GM18907 (cell line): ENCODE data around the gene TMEM273.

Experiments
- ATAC-seq: cut with Tn5 transposase; IDR thresholded peaks from one replicate; pipeline ENCODE4 v1.9.1; 2021; ENCODE audit warnings: mild to moderate bottlenecking, moderate library complexity; ENCODE audit not compliant: unreplicated experiment

TMEM273 gene

DNA sequence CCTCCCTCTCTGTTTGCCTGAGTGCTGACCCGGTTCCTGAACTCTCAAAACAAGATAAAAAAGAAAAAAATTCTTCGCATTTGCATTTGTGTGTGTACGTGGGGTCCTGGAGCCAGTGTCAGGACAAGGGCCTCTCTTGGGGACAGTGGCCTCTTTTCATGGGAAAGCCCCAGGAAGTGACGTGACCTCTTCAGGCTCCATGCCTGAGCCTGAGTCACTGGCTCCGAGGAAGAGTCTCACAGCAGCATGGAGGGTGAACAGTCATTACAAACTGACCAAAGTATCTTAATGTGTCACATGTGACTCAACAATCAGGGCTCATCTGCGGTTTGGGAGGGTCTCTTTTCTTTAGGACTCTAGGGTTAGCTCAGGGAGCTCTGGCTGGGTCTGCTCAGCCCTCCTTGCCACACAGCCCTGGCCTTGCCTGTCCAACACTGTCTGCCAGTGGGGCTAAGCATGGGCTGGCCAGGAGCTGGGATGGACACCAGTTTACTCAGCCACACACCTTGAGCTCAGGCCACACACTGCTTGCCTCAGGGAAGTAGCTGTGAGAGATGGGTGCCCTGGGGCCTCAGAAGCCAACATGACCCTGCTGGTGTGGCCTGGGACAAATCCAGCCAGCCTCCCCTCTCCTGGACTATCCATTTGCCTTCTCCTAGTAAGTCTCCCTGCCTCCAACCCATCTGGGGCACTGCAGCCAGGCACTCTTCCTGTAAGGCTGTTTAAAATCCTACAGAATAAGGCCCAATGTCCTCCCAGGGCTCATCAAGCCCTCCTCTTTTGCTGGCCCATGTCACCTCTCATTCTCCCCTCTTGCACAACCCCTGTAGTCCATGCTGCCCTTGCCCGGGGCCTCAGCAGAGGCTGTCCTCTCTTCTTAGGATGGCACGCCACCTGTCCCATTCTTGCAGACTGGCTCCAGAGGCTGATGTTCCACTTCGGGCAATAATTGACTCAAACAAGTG, 10.5 kb downstream of the TMEM273 start:
- ATAC-seq: peak; percentile 84

DNA sequence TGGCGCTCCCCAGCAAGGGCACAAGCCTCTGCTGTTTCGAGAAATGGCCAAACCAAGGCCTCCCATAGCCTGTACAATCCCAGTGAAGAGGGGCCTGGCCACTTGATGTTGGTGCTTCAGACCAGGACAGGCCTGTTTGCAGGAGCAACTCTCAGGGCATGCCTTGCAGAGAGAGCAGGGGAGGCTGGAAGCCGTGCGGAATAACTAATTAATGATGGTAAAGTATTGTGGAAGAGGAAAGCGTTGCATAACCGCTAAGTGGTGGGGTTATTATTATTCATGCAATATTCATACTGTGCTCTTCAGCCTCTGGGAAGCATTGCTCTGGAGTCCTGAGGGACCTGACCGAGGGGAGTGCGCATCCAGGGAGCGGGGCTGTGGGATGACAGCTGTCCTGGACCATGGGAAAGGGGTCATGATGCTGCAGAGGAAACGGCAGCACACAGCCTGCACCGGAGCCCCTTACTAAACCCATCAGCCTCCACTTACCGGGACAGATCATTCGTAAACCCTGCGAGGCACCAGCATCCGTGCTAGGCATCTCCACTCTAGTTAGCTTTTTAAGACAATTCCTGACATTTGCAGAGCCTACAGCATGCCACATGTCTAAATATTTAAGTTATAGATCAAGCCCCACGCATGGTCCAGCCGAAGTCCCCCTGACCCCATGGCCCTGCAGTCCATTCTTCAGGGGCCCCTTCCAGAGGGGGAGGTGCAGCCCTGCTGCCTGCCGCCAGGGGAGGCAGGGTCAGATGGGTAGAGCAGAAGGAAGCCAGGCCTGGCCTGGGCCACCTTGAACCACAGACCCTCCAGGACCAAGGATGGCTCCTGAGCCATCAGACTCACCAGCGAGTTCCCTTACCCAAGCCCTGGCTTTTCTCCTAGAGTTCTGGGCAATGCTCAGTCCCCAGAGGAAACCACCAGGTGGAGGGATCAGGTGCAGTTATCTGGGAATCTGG, 11.6 kb downstream of the TMEM273 start:
- ATAC-seq: peak; percentile 1

DNA sequence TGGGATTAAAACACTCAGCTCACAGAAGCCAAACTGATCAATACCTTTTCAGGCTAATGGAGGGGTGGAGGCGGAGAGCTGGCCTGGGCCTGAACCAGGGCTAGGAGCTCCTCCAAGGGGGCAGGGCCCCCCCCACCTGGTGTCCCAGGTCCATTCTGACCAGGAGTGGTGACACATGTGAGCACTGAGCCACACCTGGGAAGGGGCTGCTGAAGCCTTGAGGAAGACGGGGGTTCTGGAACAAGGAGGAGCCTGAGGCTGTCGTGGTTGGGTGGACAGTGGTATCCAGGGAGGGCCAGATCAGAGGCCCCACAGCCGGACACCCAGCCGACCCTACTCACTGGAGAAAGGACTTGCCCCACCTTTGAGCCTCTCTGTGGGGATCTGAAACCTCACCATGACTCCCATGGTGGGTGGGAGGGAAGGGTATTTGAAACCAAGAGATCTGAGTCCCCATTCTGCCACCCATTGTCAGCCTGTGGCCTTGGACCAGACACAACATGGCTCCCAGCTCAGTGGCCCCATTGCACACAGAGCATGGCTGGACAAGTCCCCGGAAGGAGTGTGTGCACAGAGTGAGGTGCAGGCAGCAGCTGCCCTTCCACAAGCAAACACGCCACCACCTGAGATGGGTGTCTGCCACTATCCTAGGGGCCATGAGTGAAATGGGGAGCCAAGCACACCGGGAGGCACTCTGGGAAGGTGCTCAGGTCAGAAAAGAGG, 12.4 kb downstream of the TMEM273 start:
- ATAC-seq: no peak

- ATAC-seq: no peak
These were observed 13.2 kb downstream of the TMEM273 start for GRCh38 chr10:49174926-49175500.

DNA sequence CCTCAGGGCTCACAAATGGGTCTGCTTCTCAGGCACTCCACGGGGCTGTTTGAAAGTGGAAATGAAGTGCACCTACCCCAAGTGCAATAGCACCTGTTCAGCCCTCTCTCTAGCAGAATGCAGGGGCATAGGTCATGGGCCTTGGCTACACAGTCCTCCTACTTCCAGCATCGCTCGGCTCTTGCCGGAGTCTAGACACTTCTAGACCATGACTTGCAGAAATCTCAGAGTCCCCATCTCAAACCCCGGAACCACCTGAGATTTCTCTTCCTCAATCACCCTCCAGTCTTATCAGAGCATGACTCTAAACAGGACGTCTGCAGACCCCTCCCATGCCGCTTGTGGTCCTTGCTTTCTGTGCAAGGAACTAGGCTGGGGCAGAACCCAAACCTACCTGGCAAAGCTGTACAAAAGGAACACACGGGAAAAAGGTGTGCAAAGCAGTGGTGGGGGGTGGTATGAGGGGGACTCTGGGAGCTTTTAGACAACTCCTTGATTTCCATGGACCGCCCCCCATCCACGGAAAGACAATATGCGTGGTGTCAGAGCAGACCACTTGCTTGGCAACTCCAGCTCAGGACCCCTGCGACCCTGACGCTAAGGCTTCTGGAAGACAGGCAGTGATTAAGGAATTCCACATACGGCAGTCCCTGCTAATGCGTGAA, 13.8 kb downstream of the TMEM273 start:
- no peak for ATAC-seq

- no peak for ATAC-seq
These were observed 14.3 kb downstream of the TMEM273 start for GRCh38 chr10:49173853-49174252.

- ATAC-seq: no peak
These were observed 14.9 kb downstream of the TMEM273 start for GRCh38 chr10:49173201-49173772.

- no peak for ATAC-seq
These were observed 15.4 kb downstream of the TMEM273 start for GRCh38 chr10:49172777-49173132.

GRCh38 chr10:49172061-49172776, 16.0 kb downstream of the TMEM273 start:
- peak; percentile 36 for ATAC-seq

DNA sequence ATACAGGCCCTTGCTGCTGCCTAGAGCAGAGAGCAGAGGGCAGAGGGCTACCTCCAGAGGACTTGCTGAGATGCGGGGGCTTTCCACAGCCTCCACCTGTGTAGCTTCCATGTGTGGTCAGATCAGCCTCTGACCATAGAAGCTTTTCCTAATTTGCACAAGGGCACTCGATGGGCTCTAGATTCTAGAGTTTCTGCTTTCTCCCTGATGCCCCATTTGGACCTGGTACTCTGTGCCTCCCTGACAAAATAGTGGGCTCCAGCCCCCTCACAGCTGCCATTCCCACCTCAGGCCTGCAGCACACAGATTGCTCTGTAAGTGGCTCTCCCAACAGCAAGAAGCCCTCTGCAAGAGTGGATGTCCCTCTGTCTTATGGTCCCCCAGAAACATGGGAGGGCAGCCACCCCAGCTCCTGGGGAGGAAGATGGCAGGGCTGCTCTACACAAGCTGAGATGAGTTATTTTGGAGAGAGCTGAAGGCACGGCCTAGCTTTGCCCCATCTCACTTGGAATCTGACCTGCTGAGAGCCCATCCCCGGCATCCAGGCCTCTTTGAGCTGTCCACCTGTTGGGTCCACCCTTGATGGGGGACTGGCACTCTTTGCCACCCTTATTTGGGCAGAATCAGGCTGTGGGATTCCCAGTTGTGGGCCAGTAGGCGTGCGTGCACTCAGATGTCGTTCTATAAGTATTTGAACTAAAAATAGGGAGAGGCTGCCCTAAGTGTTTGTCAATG, 16.7 kb downstream of the TMEM273 start:
- ATAC-seq: no peak

DNA sequence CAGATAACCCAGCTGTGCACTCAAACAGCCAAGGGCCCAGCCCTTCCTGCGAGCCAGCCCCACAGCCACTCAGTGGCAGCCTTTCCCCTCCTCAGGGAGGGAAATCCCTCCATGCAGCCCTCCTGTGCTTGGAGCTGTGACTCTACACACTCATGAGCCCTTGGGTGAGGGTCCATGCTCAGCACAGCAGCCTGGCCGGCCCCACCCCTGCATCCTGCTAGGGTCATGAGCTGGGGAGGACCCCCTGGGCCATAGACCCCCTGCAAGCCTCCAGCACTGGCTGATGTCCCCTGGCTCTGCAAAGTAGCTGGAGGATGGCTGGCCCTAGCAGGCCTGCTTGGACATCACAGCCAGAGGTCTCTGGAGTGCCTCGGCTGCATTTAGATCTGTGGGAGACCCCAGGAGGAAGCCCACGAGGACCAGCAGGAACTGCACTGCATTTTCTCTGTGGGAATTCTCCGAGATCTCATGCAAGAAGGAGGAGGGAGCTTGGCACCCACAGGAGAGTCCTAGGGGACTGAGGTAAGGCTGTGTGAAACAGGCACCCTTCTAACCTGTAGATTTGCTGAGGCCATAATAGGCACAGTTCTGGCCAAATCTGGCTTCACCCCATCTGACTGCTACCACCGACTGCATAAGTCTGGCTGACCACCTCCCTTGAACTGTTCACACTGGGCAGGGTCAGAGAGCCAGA, 17.4 kb downstream of the TMEM273 start:
- ATAC-seq: no peak

DNA sequence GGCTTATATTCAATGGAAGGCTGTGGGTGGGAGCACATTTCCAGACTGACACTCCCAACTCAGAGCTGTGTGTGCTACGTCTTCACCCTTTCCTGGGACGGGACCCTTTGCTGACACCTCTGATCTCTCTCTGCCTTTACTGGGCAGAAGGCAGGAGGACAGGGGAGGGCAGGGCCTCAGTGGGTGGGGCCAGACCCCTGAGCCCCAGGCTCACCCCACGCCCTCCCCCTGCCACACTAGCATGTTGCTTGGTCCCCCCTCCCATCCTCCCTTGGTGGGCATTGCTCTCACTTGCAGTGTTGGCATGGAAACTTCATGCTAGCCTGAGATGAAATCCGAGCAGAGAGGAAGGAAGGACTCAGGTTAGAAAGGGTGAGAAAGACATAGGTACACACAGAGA, 18.4 kb downstream of the TMEM273 start:
- ATAC-seq: no peak

GRCh38 chr10:49168831-49169500, 19.2 kb downstream of the TMEM273 start:
- no peak for ATAC-seq

- ATAC-seq: no peak
These were observed 20.0 kb downstream of the TMEM273 start for GRCh38 chr10:49168171-49168540.

DNA sequence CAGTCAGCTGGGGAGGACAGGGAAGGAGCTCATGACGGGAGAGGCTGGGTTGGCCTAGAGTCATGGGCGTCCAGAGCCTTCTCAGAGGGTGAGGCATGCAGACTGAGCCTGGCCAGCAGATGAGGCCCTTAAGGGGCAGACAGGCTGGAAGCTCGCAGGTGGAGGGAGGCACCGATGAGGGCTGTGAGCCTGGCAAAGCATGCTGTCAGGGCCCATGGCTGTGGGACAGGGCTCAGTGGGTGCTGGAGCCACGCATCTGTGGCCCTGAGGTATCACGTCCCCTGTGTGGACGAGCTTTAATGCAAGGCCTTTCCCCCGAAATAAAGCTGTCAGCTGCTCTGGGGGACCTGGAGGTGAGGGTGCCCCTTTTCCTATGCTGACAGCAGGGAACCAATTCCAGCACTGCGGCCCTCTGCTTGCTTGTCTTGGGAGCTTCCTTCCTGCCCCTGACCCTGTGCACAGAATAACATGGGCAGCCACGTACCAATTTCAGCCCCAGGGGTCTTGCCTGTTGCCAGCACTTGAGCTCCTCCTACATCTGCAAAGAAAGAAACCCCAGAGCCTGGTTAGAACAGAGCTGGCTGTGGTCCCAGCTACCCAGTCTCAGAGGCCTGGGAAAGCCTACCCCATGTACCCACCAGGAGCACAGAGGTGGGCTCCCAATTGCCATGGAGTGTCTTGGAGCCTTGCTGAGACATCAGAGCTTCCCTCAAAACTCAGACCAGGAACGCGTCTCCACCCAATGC, 20.6 kb downstream of the TMEM273 start:
- ATAC-seq: no peak
